ENCODE measurements around the gene KCNG3.

KCNG3 gene

DNA sequence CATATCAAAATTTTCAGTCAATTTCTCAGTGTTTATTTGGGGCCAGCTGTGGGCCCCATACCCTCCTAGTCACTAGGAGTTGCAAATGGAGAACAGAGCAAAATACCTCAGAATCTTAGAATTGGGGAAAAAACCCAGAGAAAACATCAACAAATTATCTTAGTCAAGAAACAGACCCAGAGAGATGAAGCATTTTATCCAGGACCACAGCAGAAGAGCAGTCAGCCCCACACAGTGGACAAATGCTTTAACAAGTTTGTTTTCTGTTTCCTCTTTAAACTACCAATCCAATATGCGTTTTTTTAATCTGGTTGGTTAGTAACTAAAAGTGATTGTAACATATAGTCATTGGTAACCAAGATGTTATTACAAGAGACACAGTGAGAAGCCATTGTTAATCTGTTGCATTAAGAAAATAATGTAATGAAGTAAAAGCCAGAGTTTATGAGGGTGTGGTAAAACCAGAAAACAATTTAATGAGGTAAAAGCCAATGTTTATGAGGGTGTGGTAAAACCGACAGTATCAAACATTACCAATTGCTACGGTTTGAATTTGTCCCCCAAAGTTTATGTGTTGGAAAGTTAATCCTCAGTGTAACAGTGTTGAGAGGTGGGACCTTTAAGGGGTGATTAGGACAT lies 72.1 kb downstream of the KCNG3 start:
- H3K4me2 ChIP-seq (ENCODE audit: low read length), result no peak overlapping the region
- no peaks in the 10 kb centered on the region for H4K20me1 ChIP-seq (ENCODE audit: control insufficient read depth, insufficient read depth, low read depth, low read length)
- no peaks in the 10 kb centered on the region for H3K36me3 ChIP-seq (ENCODE audit: control insufficient read depth, low read length)
- H3K27ac ChIP-seq (ENCODE audit: low read depth, low read length), result no peak overlapping the region
- TF ChIP-seq, protein P1, sequence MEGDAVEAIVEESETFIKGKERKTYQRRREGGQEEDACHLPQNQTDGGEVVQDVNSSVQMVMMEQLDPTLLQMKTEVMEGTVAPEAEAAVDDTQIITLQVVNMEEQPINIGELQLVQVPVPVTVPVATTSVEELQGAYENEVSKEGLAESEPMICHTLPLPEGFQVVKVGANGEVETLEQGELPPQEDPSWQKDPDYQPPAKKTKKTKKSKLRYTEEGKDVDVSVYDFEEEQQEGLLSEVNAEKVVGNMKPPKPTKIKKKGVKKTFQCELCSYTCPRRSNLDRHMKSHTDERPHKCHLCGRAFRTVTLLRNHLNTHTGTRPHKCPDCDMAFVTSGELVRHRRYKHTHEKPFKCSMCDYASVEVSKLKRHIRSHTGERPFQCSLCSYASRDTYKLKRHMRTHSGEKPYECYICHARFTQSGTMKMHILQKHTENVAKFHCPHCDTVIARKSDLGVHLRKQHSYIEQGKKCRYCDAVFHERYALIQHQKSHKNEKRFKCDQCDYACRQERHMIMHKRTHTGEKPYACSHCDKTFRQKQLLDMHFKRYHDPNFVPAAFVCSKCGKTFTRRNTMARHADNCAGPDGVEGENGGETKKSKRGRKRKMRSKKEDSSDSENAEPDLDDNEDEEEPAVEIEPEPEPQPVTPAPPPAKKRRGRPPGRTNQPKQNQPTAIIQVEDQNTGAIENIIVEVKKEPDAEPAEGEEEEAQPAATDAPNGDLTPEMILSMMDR (IDR thresholded peaks at IDR 0.05; ENCODE audit: low read depth, low read length, poor library complexity, severe bottlenecking), result no peak
- no peak for TF ChIP-seq EZH2phosphoT487 (IDR thresholded peaks at IDR 0.05; ENCODE audit: borderline replicate concordance, low read length)
- no peaks in the 10 kb centered on the region for H3F3A ChIP-seq (ENCODE audit: control insufficient read depth, insufficient read depth)
- H3K27me3 ChIP-seq (ENCODE audit: control insufficient read depth, low read length), result peaks cover 15% of the 10 kb centered on the region; the same call in 1 of the 2 replicates
- H3K9me2 ChIP-seq (replicated peaks; ENCODE audit: control insufficient read depth, low read length), result no peaks in the 10 kb centered on the region
- no peaks in the 10 kb centered on the region for H3K4me1 ChIP-seq (ENCODE audit: control insufficient read depth, low read length)
- H3K79me2 ChIP-seq (ENCODE audit: control insufficient read depth, low read length), result no peaks in the 10 kb centered on the region
- no peaks in the 10 kb centered on the region for H3K9me3 ChIP-seq (ENCODE audit: control insufficient read depth, insufficient read depth, low read length)
- H3K4me3 ChIP-seq (ENCODE audit: low read length), result no peak overlapping the region

DNA sequence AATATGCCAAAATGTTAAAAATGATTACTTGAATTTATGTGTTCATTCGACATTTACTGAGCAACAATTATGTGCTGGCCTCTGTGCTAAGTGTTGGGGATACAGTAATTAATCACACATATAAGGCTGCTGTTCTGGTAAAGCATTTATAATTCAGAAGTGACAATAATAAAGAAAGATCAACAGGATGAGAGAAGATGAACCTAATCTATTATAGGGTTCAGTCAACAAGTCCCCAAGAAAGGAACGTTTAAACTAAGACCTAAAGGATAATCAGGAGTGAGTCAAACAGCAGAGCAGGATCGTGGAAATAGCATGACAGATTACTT lies 72.7 kb downstream of the KCNG3 start:
- Histone ChIP-seq H3K27ac (ENCODE audit: low read depth, low read length) (no peak overlapping the region), H3K79me2 (ENCODE audit: control insufficient read depth, low read length) (no peaks in the 10 kb centered on the region), H3K36me3 (ENCODE audit: control insufficient read depth, low read length) (no peaks in the 10 kb centered on the region), H3K9me2 (replicated peaks; ENCODE audit: control insufficient read depth, low read length) (no peaks in the 10 kb centered on the region), H3K9me3 (ENCODE audit: control insufficient read depth, insufficient read depth, low read length) (no peaks in the 10 kb centered on the region), H4K20me1 (ENCODE audit: control insufficient read depth, insufficient read depth, low read depth, low read length) (no peaks in the 10 kb centered on the region), H3K27me3 (ENCODE audit: control insufficient read depth, low read length) (0 out of 2 replicates have a peak, but pooled peaks cover 9% of the 10 kb centered on the region), H3K4me1 (ENCODE audit: control insufficient read depth, low read length) (no peaks in the 10 kb centered on the region), H3F3A (ENCODE audit: control insufficient read depth, insufficient read depth) (no peaks in the 10 kb centered on the region), H3K4me2 (ENCODE audit: low read length) (no peak overlapping the region), H3K4me3 (ENCODE audit: low read length) (no peak overlapping the region)
- TF ChIP-seq EZH2phosphoT487 (IDR thresholded peaks at IDR 0.05; ENCODE audit: borderline replicate concordance, low read length), result no peak
- TF ChIP-seq, protein P1 (IDR thresholded peaks at IDR 0.05; ENCODE audit: low read depth, low read length, poor library complexity, severe bottlenecking), result no peak

DNA sequence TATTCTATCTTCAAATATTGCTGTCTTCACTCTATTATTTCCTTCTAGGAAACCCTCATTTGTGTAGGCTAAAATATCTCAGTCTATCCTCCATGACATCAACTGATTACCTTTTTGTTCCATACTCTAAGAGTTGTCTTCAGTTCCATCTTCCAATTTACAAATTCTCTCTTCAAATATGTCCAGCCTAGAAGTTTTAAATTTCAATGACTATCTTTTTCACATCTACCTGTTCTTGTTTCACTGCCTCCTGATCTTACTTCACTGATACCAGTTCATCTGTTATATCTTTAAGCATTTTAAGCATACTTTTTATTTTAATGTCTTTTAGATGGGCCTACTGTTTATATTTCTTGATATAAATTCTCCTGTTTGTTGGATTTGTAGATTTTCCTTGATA lies 79.1 kb downstream of the KCNG3 start:
- H3K9me3 ChIP-seq (ENCODE audit: control insufficient read depth, insufficient read depth, low read length), result peaks cover 8% of the 10 kb centered on the region; the same call in 1 of the 2 replicates
- H3K9me2 ChIP-seq (replicated peaks; ENCODE audit: control insufficient read depth, low read length), result no peaks in the 10 kb centered on the region
- H3K4me3 ChIP-seq (ENCODE audit: low read length), result no peak overlapping the region
- H3K27ac ChIP-seq (ENCODE audit: low read depth, low read length), result no peak overlapping the region
- TF ChIP-seq, protein P1 (IDR thresholded peaks at IDR 0.05; ENCODE audit: low read depth, low read length, poor library complexity, severe bottlenecking), result no peak
- no peak for TF ChIP-seq EZH2phosphoT487 (IDR thresholded peaks at IDR 0.05; ENCODE audit: borderline replicate concordance, low read length)
- no peaks in the 10 kb centered on the region for H3F3A ChIP-seq (ENCODE audit: control insufficient read depth, insufficient read depth)
- H3K4me2 ChIP-seq (ENCODE audit: low read length), result no peak overlapping the region
- no peaks in the 10 kb centered on the region for H4K20me1 ChIP-seq (ENCODE audit: control insufficient read depth, insufficient read depth, low read depth, low read length)
- H3K4me1 ChIP-seq (ENCODE audit: control insufficient read depth, low read length), result no peaks in the 10 kb centered on the region
- no peaks in the 10 kb centered on the region for H3K36me3 ChIP-seq (ENCODE audit: control insufficient read depth, low read length)
- H3K27me3 ChIP-seq (ENCODE audit: control insufficient read depth, low read length), result no peaks in the 10 kb centered on the region
- H3K79me2 ChIP-seq (ENCODE audit: control insufficient read depth, low read length), result no peaks in the 10 kb centered on the region
